A549 (cell line): ENCODE results near the gene PLA2G1B. TPM values are rescaled to one million over a fixed set of nuclear protein-coding genes. Genes with fewer than 3 reads are reported as not detected.

Source experiments
- ATAC-seq, 2 experiments: fragments of 200-7000 bp in 1 of 2; fragments of >200 bp in 1 of 2; cut with Nextera tagmentation in 1 of 2; cut with Tn5 transposase in 1 of 2; 3 replicates each; pipeline versions ENCODE4 v1.8.0 to v1.9.1; 2018 to 2020; ENCODE audit warnings: mild to moderate bottlenecking in 1 of 2, moderate library complexity in 1 of 2
- CTCF ChIA-PET: fragments of 300-600 bp; sonication (Branson Sonifier 250); formaldehyde crosslinking; extraction: SDS; loops from one replicate; lab custom pipeline; 2021; ENCODE audit warnings: antibody characterized with exemption, inconsistent platforms; lab: Yijun Ruan, JAX
- POLR2A ChIA-PET: fragments of 350-600 bp; formaldehyde crosslinking; extraction: SDS; loops from one replicate; lab custom pipeline; 2021; ENCODE audit warnings: antibody characterized with exemption, inconsistent platforms; lab: Yijun Ruan, JAX
- DNase-seq, 2 experiments: peaks; one replicate each; pipeline versions ENCODE4 v3.0.0 to v3.0.0-alpha.2; 2011 to 2016; ENCODE audit warnings: low read depth in 1 of 2, low spot score in 1 of 2
- FAIRE-seq: peaks from 2 replicates; lab custom pipeline; 2011; peaks lifted over from hg19 to GRCh38; lab: Jason Lieb, UNC
- H3K27ac ChIP-seq, 2 experiments: fragments of >200 bp; sonication (Bioruptor Twin); formaldehyde crosslinking; 3 replicates each; pipeline ENCODE4 v1.5.1; 2016 to 2017
- H3K4me1 ChIP-seq: fragments of >200 bp; sonication (Bioruptor Twin); formaldehyde crosslinking; 3 replicates; pipeline ENCODE4 v1.6.1; 2016
- H3K4me2 ChIP-seq: fragments of >200 bp; sonication (Bioruptor Twin); formaldehyde crosslinking; 3 replicates; pipeline ENCODE4 v1.6.1; 2016
- H3K4me3 ChIP-seq: fragments of >200 bp; sonication (Bioruptor Twin); formaldehyde crosslinking; 3 replicates; pipeline ENCODE4 v1.5.1; 2016
- H3K9me3 ChIP-seq: fragments of >200 bp; sonication (Bioruptor Twin); formaldehyde crosslinking; 3 replicates; pipeline ENCODE4 v1.6.1; 2016
- CBX8 ChIP-seq: fragments of 200-600 bp; sonication (generic); IDR thresholded peaks from 2 replicates; pipeline ENCODE4 v1.6.1; 2016
- CEBPB ChIP-seq, 2 experiments: fragments of >200 bp in 1 of 2; sonication (Bioruptor Twin) in 1 of 2; formaldehyde crosslinking in 1 of 2; IDR thresholded peaks; 2 replicates each; pipeline ENCODE4 v1.6.1; 2012 to 2016
- CHD2 ChIP-seq: fragments of 150-350 bp; IDR thresholded peaks from 2 replicates; pipeline ENCODE4 v1.6.1; 2014; ENCODE audit warnings: low read length; ENCODE audit not compliant: partially characterized antibody
- CHD4 ChIP-seq: fragments of 200-600 bp; sonication (generic); IDR thresholded peaks from 2 replicates; pipeline ENCODE4 v1.6.1; 2016; ENCODE audit warnings: antibody characterized with exemption, mild to moderate bottlenecking, borderline replicate concordance
- EHMT2 ChIP-seq: fragments of 200-600 bp; sonication (generic); IDR thresholded peaks from 2 replicates; pipeline ENCODE4 v1.6.1; 2016; ENCODE audit warnings: antibody characterized with exemption, low read depth, mild to moderate bottlenecking, moderate library complexity
- ESRRA ChIP-seq: fragments of 150-350 bp; IDR thresholded peaks from 2 replicates; pipeline ENCODE4 v1.6.1; 2014; ENCODE audit warnings: mild to moderate bottlenecking, low read length, borderline replicate concordance
- HOXA7 ChIP-seq: fragments of 250-450 bp; sonication (Bioruptor Pico); IDR thresholded peaks from 2 replicates; pipeline ENCODE4 v1.5.0; 2020; ENCODE audit warnings: mild to moderate bottlenecking, moderate library complexity
- JUNB ChIP-seq: fragments of >200 bp; sonication (Bioruptor Twin); formaldehyde crosslinking; IDR thresholded peaks from 2 replicates; pipeline ENCODE4 v1.6.1; 2016
- KDM1A ChIP-seq: fragments of 200-600 bp; sonication (generic); IDR thresholded peaks from 2 replicates; pipeline ENCODE4 v1.6.1; 2016; ENCODE audit warnings: low read depth, mild to moderate bottlenecking
- NR3C1 ChIP-seq: fragments of >200 bp; sonication (Bioruptor Twin); formaldehyde crosslinking; IDR thresholded peaks from 3 replicates; pipeline ENCODE4 v1.6.1; 2017
- POLR2AphosphoS2 ChIP-seq: conservative IDR thresholded peaks from 2 replicates; pipeline ENCODE4 v1.6.1; 2012; ENCODE audit warnings: low read length, improper control_type of control experiment, inconsistent platforms
- RAD21 ChIP-seq, 2 experiments: fragments of >200 bp in 1 of 2; sonication (Bioruptor Twin) in 1 of 2; formaldehyde crosslinking in 1 of 2; IDR thresholded peaks in 1 of 2; conservative IDR thresholded peaks in 1 of 2; 2 replicates in 1 of 2; 3 replicates in 1 of 2; pipeline ENCODE4 v1.6.1; 2012 to 2018; ENCODE audit warnings: inconsistent platforms in 1 of 2
- RFX5 ChIP-seq: fragments of 450-650 bp; IDR thresholded peaks from 2 replicates; pipeline ENCODE4 v1.7.1; 2014; ENCODE audit warnings: antibody characterized with exemption, mild to moderate bottlenecking, moderate library complexity
- TP53 ChIP-seq: fragments of 250-450 bp; sonication (Bioruptor Pico); IDR thresholded peaks from 2 replicates; pipeline ENCODE4 v1.5.0; 2021; ENCODE audit warnings: mild to moderate bottlenecking, moderate library complexity
- ZC3H11A ChIP-seq: fragments of 450-650 bp; IDR thresholded peaks from 2 replicates; pipeline ENCODE4 v1.6.1; 2014; ENCODE audit warnings: antibody characterized with exemption, mild to moderate bottlenecking
- WGBS: methylation state at CpG from one replicate; pipeline ENCODE4 v1.1.6; 2017; ENCODE audit errors: missing lambda C conversion rate; 5-methylcytosine and 5-hydroxymethylcytosine counted together
- polyA plus RNA-seq, 4 experiments: library from polyadenylated mRNA; depleted of rRNA in 3 of 4; stranded (reverse); fragments of >200 nt; fragmentation: RNase III in 1 of 4; extraction: RNeasy Plus Mini Kit Qiagen cat#74134 plus additional on column Dnase treatment in 1 of 4; gene quantifications; 2 replicates in 3 of 4; 3 replicates in 1 of 4; pipeline ENCODE4 v1.2.3, GENCODE V29; 2011 to 2017
- TF ChIP-seq, protein P1 (sequence below): fragments of 150-350 bp; IDR thresholded peaks from 2 replicates; pipeline ENCODE4 v1.6.1; 2014; ENCODE audit warnings: low read depth, mild to moderate bottlenecking, low read length
- TF ChIP-seq, protein P2 (sequence below): fragments of 250-450 bp; sonication (Bioruptor Pico); IDR thresholded peaks from 2 replicates; pipeline ENCODE4 v1.5.0; 2020; ENCODE audit warnings: low read depth, mild to moderate bottlenecking, moderate library complexity
- TF ChIP-seq, protein P3 (sequence below): IDR thresholded peaks from 2 replicates; pipeline ENCODE4 v1.6.1; 2012; ENCODE audit warnings: low read depth, borderline replicate concordance
- TF ChIP-seq, protein P4 (sequence below): fragments of 200-600 bp; sonication (generic); IDR thresholded peaks from 2 replicates; pipeline ENCODE4 v1.6.1; 2016; ENCODE audit warnings: antibody characterized with exemption, mild to moderate bottlenecking, moderate library complexity
- TF ChIP-seq, protein P5 (sequence below): fragments of 450-650 bp; IDR thresholded peaks from 2 replicates; pipeline ENCODE4 v1.6.1; 2014; ENCODE audit warnings: antibody characterized with exemption

PLA2G1B gene
- polyA plus RNA-seq, 2 of the 4 experiments (the other 2 are of a cell fraction) = 0.21 TPM; not detected in 1

DNA sequence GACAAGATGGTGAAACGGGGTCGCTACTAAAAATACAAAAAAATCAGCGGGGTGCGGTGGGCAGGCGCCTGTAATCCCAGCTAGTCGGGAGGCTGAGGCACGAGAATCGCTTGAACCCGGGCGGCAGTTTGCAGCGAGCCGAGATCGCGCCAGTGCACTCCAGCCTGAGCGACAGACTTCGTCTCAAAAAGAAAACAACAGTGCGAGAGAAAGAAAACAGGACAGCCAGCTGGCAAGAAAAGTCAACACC lies 35.2 kb downstream of the PLA2G1B start:
- 1% methylated on average over 17 of the region's 17 CpGs for WGBS
- H3K4me3 ChIP-seq = peak overlapping the region; percentile 55

DNA sequence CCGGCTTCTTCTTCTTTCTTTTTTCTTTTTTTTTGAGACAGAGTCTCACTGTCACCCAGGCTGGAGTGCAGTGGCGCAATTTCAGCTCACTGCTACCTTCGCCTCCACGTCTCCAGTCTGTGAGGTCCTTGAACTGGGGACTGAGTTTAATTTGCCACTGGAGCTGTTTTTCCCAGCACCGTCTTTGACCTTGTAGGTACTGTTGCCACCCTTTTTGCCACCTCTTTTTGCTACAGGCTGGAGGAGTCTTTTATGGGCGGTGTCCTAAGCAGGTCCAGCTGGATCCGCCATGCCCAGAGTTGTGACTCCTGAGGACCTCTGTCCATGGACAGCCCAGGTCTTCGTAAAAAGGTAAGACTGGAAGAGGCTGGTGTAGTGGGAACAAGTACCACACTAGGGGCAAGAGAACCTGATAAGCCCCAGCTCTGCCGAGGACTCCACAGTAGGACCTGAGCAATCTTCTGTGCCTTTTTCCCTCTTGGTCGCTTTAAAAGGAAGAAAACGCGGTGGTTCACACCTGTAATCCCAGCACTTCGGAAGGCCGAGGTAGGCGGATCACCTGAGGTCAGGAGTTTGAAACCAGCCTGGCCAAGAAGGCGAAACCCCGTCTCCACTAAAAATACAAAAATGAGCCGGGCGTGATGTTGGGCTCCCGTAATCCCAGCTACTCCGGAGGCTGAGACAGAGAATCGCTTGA lies 36.8 kb downstream of the PLA2G1B start:
- FAIRE-seq = no peak
- POLR2A ChIA-PET = interaction anchor here (0.7 to 4.9 kb wide), 26 partner anchors 8 to 384 kb away, joined by 3 to 220 read pairs (median 8); partner anchors contain the start of genes COX6A1, PXN, RAB35 and RPLP0

More for the DNA sequence above, 35.2 kb downstream of the PLA2G1B start:
- Histone ChIP-seq H3K27ac (peak overlapping the region; percentile 91 to 96), H3K4me1 (peaks cover 13% of the 10 kb centered on the region; the same call in 2 of the 3 replicates), H3K9me3 (no peaks in the 10 kb centered on the region), H3K4me2 (peak overlapping the region; percentile 83)
- TF ChIP-seq NR3C1 = no peak
- TF ChIP-seq, protein P1, sequence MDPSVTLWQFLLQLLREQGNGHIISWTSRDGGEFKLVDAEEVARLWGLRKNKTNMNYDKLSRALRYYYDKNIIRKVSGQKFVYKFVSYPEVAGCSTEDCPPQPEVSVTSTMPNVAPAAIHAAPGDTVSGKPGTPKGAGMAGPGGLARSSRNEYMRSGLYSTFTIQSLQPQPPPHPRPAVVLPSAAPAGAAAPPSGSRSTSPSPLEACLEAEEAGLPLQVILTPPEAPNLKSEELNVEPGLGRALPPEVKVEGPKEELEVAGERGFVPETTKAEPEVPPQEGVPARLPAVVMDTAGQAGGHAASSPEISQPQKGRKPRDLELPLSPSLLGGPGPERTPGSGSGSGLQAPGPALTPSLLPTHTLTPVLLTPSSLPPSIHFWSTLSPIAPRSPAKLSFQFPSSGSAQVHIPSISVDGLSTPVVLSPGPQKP = no peak
- ATAC-seq (peak in 1 of 2 experiments; percentile 10; a peak in 3 of 6 replicates), DNase-seq (no peak), FAIRE-seq (no peak)
- POLR2A ChIA-PET = interaction anchor here (1.3 to 4.9 kb wide), 16 partner anchors 9 to 175 kb away, joined by 3 to 220 read pairs (median 12); partner anchors contain the start of genes COX6A1, PXN, RAB35 and RPLP0
- CTCF ChIA-PET = interaction anchor here (0.6 to 17.3 kb wide), 4 partner anchors 10 to 497 kb away, joined by 3 to 221 read pairs (median 31); partner anchors contain the start of genes PXN and SIRT4

More for the DNA sequence above, 36.8 kb downstream of the PLA2G1B start:
- Histone ChIP-seq H3K27ac (peak overlapping the region; percentile 66 to 85), H3K4me3 (peak overlapping the region; percentile 41), H3K4me1 (peaks cover 13% of the 10 kb centered on the region; the same call in 2 of the 3 replicates), H3K9me3 (no peaks in the 10 kb centered on the region), H3K4me2 (peak overlapping the region; percentile 83)
- TF ChIP-seq JUNB (no peak), HOXA7 (CRISPR knock-in tag) (no peak), CHD4 (no peak), CBX8 (no peak), EHMT2 (no peak), RAD21 (conservative IDR thresholded peaks at IDR 0.05 in 1 of 2, IDR thresholded peaks at IDR 0.05 in 1 of 2) (no peak), TP53 (CRISPR knock-in tag) (no peak), POLR2AphosphoS2 (no peak), ZC3H11A (no peak), CEBPB (IDR thresholded peaks at IDR 0.05) (peak in 1 of 2 experiments; percentile 72; a peak in 2 of 4 replicates), CHD2 (no peak), ESRRA (peak; percentile 3; the same call in 1 of the 2 replicates), RFX5 (no peak), KDM1A (no peak)
- TF ChIP-seq, protein P2, sequence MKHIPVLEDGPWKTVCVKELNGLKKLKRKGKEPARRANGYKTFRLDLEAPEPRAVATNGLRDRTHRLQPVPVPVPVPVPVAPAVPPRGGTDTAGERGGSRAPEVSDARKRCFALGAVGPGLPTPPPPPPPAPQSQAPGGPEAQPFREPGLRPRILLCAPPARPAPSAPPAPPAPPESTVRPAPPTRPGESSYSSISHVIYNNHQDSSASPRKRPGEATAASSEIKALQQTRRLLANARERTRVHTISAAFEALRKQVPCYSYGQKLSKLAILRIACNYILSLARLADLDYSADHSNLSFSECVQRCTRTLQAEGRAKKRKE (CRISPR knock-in tag) = 0 out of 2 replicates have a peak, but pooled peaks have one; percentile 8
- TF ChIP-seq, protein P3, sequence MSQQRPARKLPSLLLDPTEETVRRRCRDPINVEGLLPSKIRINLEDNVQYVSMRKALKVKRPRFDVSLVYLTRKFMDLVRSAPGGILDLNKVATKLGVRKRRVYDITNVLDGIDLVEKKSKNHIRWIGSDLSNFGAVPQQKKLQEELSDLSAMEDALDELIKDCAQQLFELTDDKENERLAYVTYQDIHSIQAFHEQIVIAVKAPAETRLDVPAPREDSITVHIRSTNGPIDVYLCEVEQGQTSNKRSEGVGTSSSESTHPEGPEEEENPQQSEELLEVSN = peak; percentile 51; the same call in 1 of the 2 replicates
- TF ChIP-seq, protein P4, sequence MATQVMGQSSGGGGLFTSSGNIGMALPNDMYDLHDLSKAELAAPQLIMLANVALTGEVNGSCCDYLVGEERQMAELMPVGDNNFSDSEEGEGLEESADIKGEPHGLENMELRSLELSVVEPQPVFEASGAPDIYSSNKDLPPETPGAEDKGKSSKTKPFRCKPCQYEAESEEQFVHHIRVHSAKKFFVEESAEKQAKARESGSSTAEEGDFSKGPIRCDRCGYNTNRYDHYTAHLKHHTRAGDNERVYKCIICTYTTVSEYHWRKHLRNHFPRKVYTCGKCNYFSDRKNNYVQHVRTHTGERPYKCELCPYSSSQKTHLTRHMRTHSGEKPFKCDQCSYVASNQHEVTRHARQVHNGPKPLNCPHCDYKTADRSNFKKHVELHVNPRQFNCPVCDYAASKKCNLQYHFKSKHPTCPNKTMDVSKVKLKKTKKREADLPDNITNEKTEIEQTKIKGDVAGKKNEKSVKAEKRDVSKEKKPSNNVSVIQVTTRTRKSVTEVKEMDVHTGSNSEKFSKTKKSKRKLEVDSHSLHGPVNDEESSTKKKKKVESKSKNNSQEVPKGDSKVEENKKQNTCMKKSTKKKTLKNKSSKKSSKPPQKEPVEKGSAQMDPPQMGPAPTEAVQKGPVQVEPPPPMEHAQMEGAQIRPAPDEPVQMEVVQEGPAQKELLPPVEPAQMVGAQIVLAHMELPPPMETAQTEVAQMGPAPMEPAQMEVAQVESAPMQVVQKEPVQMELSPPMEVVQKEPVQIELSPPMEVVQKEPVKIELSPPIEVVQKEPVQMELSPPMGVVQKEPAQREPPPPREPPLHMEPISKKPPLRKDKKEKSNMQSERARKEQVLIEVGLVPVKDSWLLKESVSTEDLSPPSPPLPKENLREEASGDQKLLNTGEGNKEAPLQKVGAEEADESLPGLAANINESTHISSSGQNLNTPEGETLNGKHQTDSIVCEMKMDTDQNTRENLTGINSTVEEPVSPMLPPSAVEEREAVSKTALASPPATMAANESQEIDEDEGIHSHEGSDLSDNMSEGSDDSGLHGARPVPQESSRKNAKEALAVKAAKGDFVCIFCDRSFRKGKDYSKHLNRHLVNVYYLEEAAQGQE = no peak
- TF ChIP-seq, protein P5, sequence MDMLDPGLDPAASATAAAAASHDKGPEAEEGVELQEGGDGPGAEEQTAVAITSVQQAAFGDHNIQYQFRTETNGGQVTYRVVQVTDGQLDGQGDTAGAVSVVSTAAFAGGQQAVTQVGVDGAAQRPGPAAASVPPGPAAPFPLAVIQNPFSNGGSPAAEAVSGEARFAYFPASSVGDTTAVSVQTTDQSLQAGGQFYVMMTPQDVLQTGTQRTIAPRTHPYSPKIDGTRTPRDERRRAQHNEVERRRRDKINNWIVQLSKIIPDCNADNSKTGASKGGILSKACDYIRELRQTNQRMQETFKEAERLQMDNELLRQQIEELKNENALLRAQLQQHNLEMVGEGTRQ = no peak
- peak; percentile 25 to 74 for DNase-seq
- peak; percentile 10 to 41; a peak in 4 of 6 replicates for ATAC-seq
- CTCF ChIA-PET = interaction anchor here (0.7 to 17.3 kb wide), 9 partner anchors 12 to 97 kb away, joined by 4 to 221 read pairs (median 7); partner anchors contain the start of genes PXN, RPLP0 and SIRT4
- WGBS = 9% methylated on average over 22 of the region's 22 CpGs
